Mesenchymal stem cell (in vitro differentiated cells and primary cell): ENCODE results near the gene ZNF580.

Experiments used
- DNase-seq: peaks from one replicate; pipeline ENCODE4 v3.0.0-alpha.2; 2013
- H2AFZ ChIP-seq: one replicate; pipeline ENCODE4 v1.6.1; 2013; ENCODE audit warnings: low read depth, mild to moderate bottlenecking, control low read depth, inconsistent platforms, low read length, moderate library complexity
- H2AK5ac ChIP-seq: 2 replicates; pipeline ENCODE4 v1.6.1; 2013; ENCODE audit warnings: low read length, moderate library complexity, mild to moderate bottlenecking, inconsistent platforms; ENCODE audit not compliant: severe bottlenecking
- H2BK120ac ChIP-seq: one replicate; pipeline ENCODE4 v1.6.1; 2013; ENCODE audit warnings: low read depth, mild to moderate bottlenecking, inconsistent platforms, low read length, moderate library complexity
- H2BK12ac ChIP-seq, 2 experiments: one replicate each; pipeline ENCODE4 v1.6.1; 2013; ENCODE audit warnings: inconsistent platforms in 2 of 2, low read length in 2 of 2, mild to moderate bottlenecking in 2 of 2, moderate library complexity in 2 of 2, control low read depth in 1 of 2
- H2BK15ac ChIP-seq: one replicate; pipeline ENCODE4 v1.6.1; 2013; ENCODE audit warnings: mild to moderate bottlenecking, low read depth, inconsistent platforms; ENCODE audit not compliant: poor library complexity, severe bottlenecking
- H2BK5ac ChIP-seq: 2 replicates; pipeline ENCODE4 v1.6.1; 2013; ENCODE audit warnings: low read depth, mild to moderate bottlenecking, low read length, control low read depth, inconsistent platforms; ENCODE audit not compliant: poor library complexity, severe bottlenecking
- H3K14ac ChIP-seq, 2 experiments: one replicate each; pipeline ENCODE4 v1.6.1; 2013; ENCODE audit warnings: inconsistent platforms in 2 of 2, low read length in 2 of 2, control low read depth in 1 of 2, mild to moderate bottlenecking in 1 of 2, moderate library complexity in 1 of 2
- H3K18ac ChIP-seq, 2 experiments: one replicate each; pipeline ENCODE4 v1.6.1; 2013; ENCODE audit warnings: inconsistent platforms in 2 of 2, low read length in 2 of 2, control low read depth in 1 of 2, low read depth in 1 of 2, mild to moderate bottlenecking in 1 of 2
- H3K23ac ChIP-seq, 2 experiments: one replicate each; pipeline ENCODE4 v1.6.1; 2013; ENCODE audit warnings: inconsistent platforms in 2 of 2, low read length in 2 of 2, mild to moderate bottlenecking in 2 of 2, moderate library complexity in 2 of 2, control low read depth in 1 of 2
- H3K27ac ChIP-seq: 2 replicates; pipeline ENCODE4 v1.5.1; 2013; ENCODE audit warnings: mild to moderate bottlenecking, moderate library complexity, low read length, control low read depth, inconsistent platforms; ENCODE audit not compliant: poor library complexity, severe bottlenecking
- H3K27me3 ChIP-seq, 2 experiments: 2 replicates each; pipeline versions ENCODE4 v1.6.1 to v1.7.0; 2013; ENCODE audit warnings: low read length in 2 of 2, mild to moderate bottlenecking in 2 of 2, moderate library complexity in 2 of 2, control low read depth in 1 of 2, inconsistent platforms in 1 of 2; ENCODE audit not compliant: control insufficient read depth in 1 of 2, insufficient read depth in 1 of 2
- H3K36me3 ChIP-seq, 2 experiments: 2 replicates each; pipeline versions ENCODE4 v1.6.1 to v1.7.0; 2013; ENCODE audit warnings: low read length in 2 of 2, control low read depth in 1 of 2, inconsistent platforms in 1 of 2, low read depth in 1 of 2, mild to moderate bottlenecking in 1 of 2; ENCODE audit not compliant: insufficient read depth in 2 of 2, control insufficient read depth in 1 of 2
- H3K4ac ChIP-seq, 2 experiments: one replicate each; pipeline ENCODE4 v1.6.1; 2013; ENCODE audit warnings: inconsistent platforms in 2 of 2, low read length in 2 of 2, mild to moderate bottlenecking in 2 of 2, moderate library complexity in 2 of 2, control low read depth in 1 of 2, low read depth in 1 of 2
- H3K4me1 ChIP-seq: 2 replicates; pipeline ENCODE4 v1.6.1; 2013; ENCODE audit warnings: low read depth, low read length, control low read depth; ENCODE audit not compliant: control insufficient read depth, insufficient read depth
- H3K4me2 ChIP-seq: 2 replicates; pipeline ENCODE4 v1.6.1; 2013; ENCODE audit warnings: low read length, mild to moderate bottlenecking, inconsistent platforms; ENCODE audit not compliant: poor library complexity, severe bottlenecking
- H3K4me3 ChIP-seq, 2 experiments: 2 replicates each; pipeline versions ENCODE4 v1.5.1 to v1.7.0; 2013; ENCODE audit warnings: low read length in 2 of 2, mild to moderate bottlenecking in 2 of 2, control low read depth in 1 of 2, low read depth in 1 of 2; ENCODE audit not compliant: insufficient read depth in 1 of 2
- H3K79me1 ChIP-seq: replicated peaks from 2 replicates; pipeline ENCODE4 v1.6.1; 2013; ENCODE audit warnings: mild to moderate bottlenecking, control low read depth, low read length, inconsistent platforms; ENCODE audit not compliant: poor library complexity, severe bottlenecking
- H3K9ac ChIP-seq: 2 replicates; pipeline ENCODE4 v1.7.0; 2013; ENCODE audit warnings: mild to moderate bottlenecking, low read length, moderate library complexity
- H3K9me3 ChIP-seq: 2 replicates; pipeline ENCODE4 v1.7.0; 2013; ENCODE audit warnings: mild to moderate bottlenecking, low read length; ENCODE audit not compliant: control insufficient read depth
- H4K8ac ChIP-seq: one replicate; pipeline ENCODE4 v1.6.1; 2013; ENCODE audit warnings: inconsistent platforms, mild to moderate bottlenecking, low read length, moderate library complexity
- H4K91ac ChIP-seq: one replicate; pipeline ENCODE4 v1.6.1; 2013; ENCODE audit warnings: mild to moderate bottlenecking, low read length, inconsistent platforms
- WGBS: methylation state at CpG from one replicate; pipeline ENCODE4 v1.1.7; 2013; ENCODE audit warnings: mixed read lengths; 5-methylcytosine and 5-hydroxymethylcytosine counted together

Gene ZNF580

GRCh38 chr19:55687281-55688201 is 46.7 kb downstream of the ZNF580 start:
- no peak overlapping the region for H3K4me3 ChIP-seq
- no peak overlapping the region for H2AFZ ChIP-seq
- DNase-seq: no peak
- H3K4ac ChIP-seq: no peak overlapping the region
- no peak overlapping the region for H4K91ac ChIP-seq
- no peak overlapping the region for H3K9ac ChIP-seq
- H3K27ac ChIP-seq: no peak overlapping the region
- H2BK12ac ChIP-seq: no peak overlapping the region
- no peak overlapping the region for H4K8ac ChIP-seq
- H2BK5ac ChIP-seq: no peak overlapping the region
- H2AK5ac ChIP-seq: no peak overlapping the region
- H3K14ac ChIP-seq: no peak overlapping the region
- no peak overlapping the region for H3K23ac ChIP-seq
- H2BK120ac ChIP-seq: no peak overlapping the region
- H3K9me3 ChIP-seq: no peaks in the 10 kb centered on the region
- WGBS: 97% methylated on average over 22 of the region's 22 CpGs
- H3K18ac ChIP-seq: no peak overlapping the region
- no peak overlapping the region for H2BK15ac ChIP-seq
- peaks cover 65 to 93% of the 10 kb centered on the region in 2 experiments for H3K36me3 ChIP-seq
- peaks cover 25% of the 10 kb centered on the region for H3K4me1 ChIP-seq
- no peaks in the 10 kb centered on the region for H3K27me3 ChIP-seq
- peaks cover 60% of the 10 kb centered on the region for H3K79me1 ChIP-seq
- H3K4me2 ChIP-seq: no peak overlapping the region

GRCh38 chr19:55688422-55689218 is 47.8 kb downstream of the ZNF580 start:
- no peak overlapping the region for H2AK5ac ChIP-seq
- no peak overlapping the region for H4K91ac ChIP-seq
- no peak overlapping the region for H2BK12ac ChIP-seq
- H3K4me2 ChIP-seq: no peak overlapping the region
- no peak overlapping the region for H3K14ac ChIP-seq
- peaks cover 70 to 100% of the 10 kb centered on the region in 2 experiments for H3K36me3 ChIP-seq
- WGBS: 89% methylated on average over 24 of the region's 27 CpGs
- no peak overlapping the region for H2BK5ac ChIP-seq
- peaks cover 25% of the 10 kb centered on the region for H3K4me1 ChIP-seq
- no peak overlapping the region for H3K18ac ChIP-seq
- no peak overlapping the region for H2AFZ ChIP-seq
- no peak overlapping the region for H3K23ac ChIP-seq
- H3K79me1 ChIP-seq: peaks cover 66% of the 10 kb centered on the region
- DNase-seq: no peak
- no peaks in the 10 kb centered on the region for H3K27me3 ChIP-seq
- no peak overlapping the region for H3K4me3 ChIP-seq
- H2BK120ac ChIP-seq: no peak overlapping the region
- H3K27ac ChIP-seq: no peak overlapping the region
- H3K9ac ChIP-seq: no peak overlapping the region
- no peak overlapping the region for H3K4ac ChIP-seq
- H4K8ac ChIP-seq: no peak overlapping the region
- H2BK15ac ChIP-seq: no peak overlapping the region
- no peaks in the 10 kb centered on the region for H3K9me3 ChIP-seq

GRCh38 chr19:55689411-55690108 is 48.8 kb downstream of the ZNF580 start:
- no peak overlapping the region for H2BK120ac ChIP-seq
- H3K9me3 ChIP-seq: no peaks in the 10 kb centered on the region
- peaks cover 70% of the 10 kb centered on the region for H3K79me1 ChIP-seq
- H3K4me2 ChIP-seq: no peak overlapping the region
- no peak overlapping the region for H2BK5ac ChIP-seq
- no peak overlapping the region for H3K9ac ChIP-seq
- no peak overlapping the region for H4K8ac ChIP-seq
- H2BK12ac ChIP-seq: no peak overlapping the region
- H3K18ac ChIP-seq: no peak overlapping the region
- no peak overlapping the region for H3K27ac ChIP-seq
- no peak overlapping the region for H3K23ac ChIP-seq
- no peaks in the 10 kb centered on the region for H3K27me3 ChIP-seq
- H2BK15ac ChIP-seq: no peak overlapping the region
- H3K14ac ChIP-seq: no peak overlapping the region
- WGBS: 98% methylated on average over 32 of the region's 35 CpGs
- H3K4me1 ChIP-seq: peaks cover 22% of the 10 kb centered on the region
- H2AK5ac ChIP-seq: no peak overlapping the region
- no peak overlapping the region for H4K91ac ChIP-seq
- no peak overlapping the region for H3K4ac ChIP-seq
- H3K4me3 ChIP-seq: no peak overlapping the region
- no peak overlapping the region for H2AFZ ChIP-seq
- DNase-seq: no peak
- peaks cover 70 to 100% of the 10 kb centered on the region in 2 experiments for H3K36me3 ChIP-seq
